DND-41 (cell line): ENCODE measurements around the gene CFAP20DC.

Experiments
- CTCF ChIP-seq: IDR thresholded peaks from 2 replicates; pipeline ENCODE4 v1.5.1; 2012; ENCODE audit warnings: borderline replicate concordance, low read length, moderate library complexity, mild to moderate bottlenecking; ENCODE audit not compliant: poor library complexity, severe bottlenecking; ENCODE audit errors: extremely low read depth
- EZH2 ChIP-seq: IDR thresholded peaks from 3 replicates; pipeline ENCODE4 v1.6.1; 2012; ENCODE audit warnings: borderline replicate concordance, low read depth, mild to moderate bottlenecking, moderate library complexity, low read length, inconsistent platforms; ENCODE audit not compliant: severe bottlenecking

- no peak for TF ChIP-seq CTCF
- no peak for TF ChIP-seq EZH2
These were observed 248.3 kb downstream of the CFAP20DC start for GRCh38 chr3:58801541-58801940.
